ENCODE results near the gene CCDC192. TPM values are rescaled to one million over a fixed set of nuclear protein-coding genes. Genes with fewer than 3 reads are reported as not detected.

The CCDC192 gene
- total RNA-seq, 1 experiment from 2014 or later, result not detected

DNA sequence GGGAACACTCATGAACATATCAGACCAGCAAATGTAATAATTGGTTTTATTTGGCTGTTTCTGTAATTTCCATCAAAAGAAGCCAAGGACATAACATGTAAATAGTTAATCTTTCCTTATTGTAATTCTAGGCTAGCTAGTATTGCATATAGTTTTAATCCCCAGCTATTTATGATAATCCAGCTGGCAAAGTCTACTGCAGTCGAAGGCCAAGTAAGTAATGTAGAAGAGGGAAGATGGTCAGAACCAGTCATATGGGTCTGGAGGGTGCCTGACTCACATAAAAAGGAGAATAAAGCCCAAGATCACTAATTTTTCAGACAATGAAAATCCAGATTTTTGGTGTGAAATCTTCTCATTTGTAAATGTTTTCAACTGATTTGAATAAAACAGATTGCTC is 106.3 kb downstream of the CCDC192 start:
- no peak overlapping the region for H3K27ac ChIP-seq (ENCODE audit: low read depth, low read length, poor library complexity, severe bottlenecking)
- DNase-seq (ENCODE audit: low spot score), result no peak
- no peaks in the 10 kb centered on the region for H3K9me3 ChIP-seq (ENCODE audit: low read depth, low read length, poor library complexity, severe bottlenecking)
- peaks cover 26% of the 10 kb centered on the region for H3K27me3 ChIP-seq (replicated peaks; ENCODE audit: insufficient read depth, low read depth, low read length, poor library complexity)
- intact Hi-C loops (cut with micrococcal nuclease; ENCODE audit: unreplicated experiment), result no loop called here
- no peaks in the 10 kb centered on the region for H3K36me3 ChIP-seq (ENCODE audit: insufficient read depth, low read length, poor library complexity, severe bottlenecking)
- ChIA-PET POLR2A (ENCODE audit: low non-redundant PET) (no interaction called here), CTCF (no interaction called here)
- no peaks in the 10 kb centered on the region for H3K4me1 ChIP-seq (ENCODE audit: insufficient read depth, low read length, poor library complexity, severe bottlenecking)
- TF ChIP-seq EZH2 (IDR thresholded peaks at IDR 0.05; ENCODE audit: borderline replicate concordance, low read depth, low read length, poor library complexity, severe bottlenecking), result no peak
- TF ChIP-seq, protein P1, sequence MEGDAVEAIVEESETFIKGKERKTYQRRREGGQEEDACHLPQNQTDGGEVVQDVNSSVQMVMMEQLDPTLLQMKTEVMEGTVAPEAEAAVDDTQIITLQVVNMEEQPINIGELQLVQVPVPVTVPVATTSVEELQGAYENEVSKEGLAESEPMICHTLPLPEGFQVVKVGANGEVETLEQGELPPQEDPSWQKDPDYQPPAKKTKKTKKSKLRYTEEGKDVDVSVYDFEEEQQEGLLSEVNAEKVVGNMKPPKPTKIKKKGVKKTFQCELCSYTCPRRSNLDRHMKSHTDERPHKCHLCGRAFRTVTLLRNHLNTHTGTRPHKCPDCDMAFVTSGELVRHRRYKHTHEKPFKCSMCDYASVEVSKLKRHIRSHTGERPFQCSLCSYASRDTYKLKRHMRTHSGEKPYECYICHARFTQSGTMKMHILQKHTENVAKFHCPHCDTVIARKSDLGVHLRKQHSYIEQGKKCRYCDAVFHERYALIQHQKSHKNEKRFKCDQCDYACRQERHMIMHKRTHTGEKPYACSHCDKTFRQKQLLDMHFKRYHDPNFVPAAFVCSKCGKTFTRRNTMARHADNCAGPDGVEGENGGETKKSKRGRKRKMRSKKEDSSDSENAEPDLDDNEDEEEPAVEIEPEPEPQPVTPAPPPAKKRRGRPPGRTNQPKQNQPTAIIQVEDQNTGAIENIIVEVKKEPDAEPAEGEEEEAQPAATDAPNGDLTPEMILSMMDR (conservative IDR thresholded peaks at IDR 0.05; ENCODE audit: low read depth, low read length), result no peak
- no peak overlapping the region for H3K4me3 ChIP-seq (ENCODE audit: low read depth, low read length, poor library complexity, severe bottlenecking)
- no TSS peak for BruUV-seq (replicated peaks)

DNA sequence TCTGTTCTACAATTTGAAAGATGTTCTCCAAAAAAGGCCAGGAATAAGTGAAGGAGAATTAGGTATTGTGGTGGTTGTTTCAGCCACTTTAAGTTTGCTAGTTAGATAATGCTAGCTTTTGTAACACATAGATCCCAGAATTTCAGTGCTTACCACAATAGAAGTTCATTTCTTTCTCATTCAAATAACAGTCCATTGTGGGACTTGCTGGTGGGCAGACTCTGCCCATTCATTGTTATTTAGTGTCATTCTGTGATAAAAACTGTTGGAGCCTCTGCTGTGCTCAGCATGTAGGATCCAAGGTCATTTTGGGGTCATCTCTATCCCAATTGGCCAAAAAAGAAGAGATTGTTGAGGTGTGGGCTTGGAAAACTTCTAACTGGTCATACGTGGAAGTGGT is 106.8 kb downstream of the CCDC192 start:
- peaks cover 31% of the 10 kb centered on the region for H3K27me3 ChIP-seq (replicated peaks; ENCODE audit: insufficient read depth, low read depth, low read length, poor library complexity)
- TF ChIP-seq, protein P1 (conservative IDR thresholded peaks at IDR 0.05; ENCODE audit: low read depth, low read length), result no peak
- H3K9me3 ChIP-seq (ENCODE audit: low read depth, low read length, poor library complexity, severe bottlenecking), result no peaks in the 10 kb centered on the region
- intact Hi-C loops (cut with micrococcal nuclease; ENCODE audit: unreplicated experiment), result no loop called here
- ChIA-PET CTCF (no interaction called here), POLR2A (ENCODE audit: low non-redundant PET) (no interaction called here)
- no peaks in the 10 kb centered on the region for H3K36me3 ChIP-seq (ENCODE audit: insufficient read depth, low read length, poor library complexity, severe bottlenecking)
- no peaks in the 10 kb centered on the region for H3K4me1 ChIP-seq (ENCODE audit: insufficient read depth, low read length, poor library complexity, severe bottlenecking)
- no TSS peak for BruUV-seq (replicated peaks)
- H3K4me3 ChIP-seq (ENCODE audit: low read depth, low read length, poor library complexity, severe bottlenecking), result no peak overlapping the region
- no peak overlapping the region for H3K27ac ChIP-seq (ENCODE audit: low read depth, low read length, poor library complexity, severe bottlenecking)
- no peak for DNase-seq (ENCODE audit: low spot score)

DNA sequence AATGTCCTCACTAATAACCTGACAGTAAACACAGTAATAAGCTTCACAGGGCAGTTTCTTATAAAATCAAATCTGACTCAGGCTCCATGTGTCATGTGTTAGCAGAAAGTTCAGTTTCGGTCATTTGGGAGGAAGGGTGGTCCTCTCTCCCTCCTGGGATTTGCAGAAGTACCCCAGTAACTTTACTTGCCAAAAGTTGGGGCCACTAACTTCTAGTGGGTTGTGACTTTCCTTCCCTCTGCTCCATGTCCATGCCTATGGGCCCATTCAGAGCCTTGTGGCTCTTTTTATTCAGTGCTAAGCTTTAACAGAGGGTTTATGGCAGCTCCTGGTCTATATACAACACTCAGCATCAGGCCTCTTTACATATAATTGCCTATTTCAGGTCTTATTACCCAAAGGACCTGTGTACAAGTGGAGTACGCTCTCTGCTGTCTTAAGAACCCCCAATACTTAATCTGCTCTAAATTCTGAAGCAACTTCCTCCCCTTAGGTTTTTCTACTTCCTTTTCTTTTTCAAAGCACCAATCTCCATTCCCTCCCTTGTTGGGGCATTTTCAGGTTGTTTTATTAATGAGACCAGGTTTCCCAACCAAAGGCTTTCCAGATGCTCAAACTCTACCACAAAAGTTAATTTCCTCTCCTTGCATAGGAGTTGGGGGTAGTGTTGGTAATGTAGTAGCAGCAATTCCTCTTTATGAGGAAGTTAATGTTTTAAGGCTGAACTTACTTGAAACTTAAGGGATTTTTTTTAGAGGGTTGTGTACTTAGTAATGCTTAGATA is 107.7 kb downstream of the CCDC192 start:
- Histone ChIP-seq H3K36me3 (ENCODE audit: insufficient read depth, low read length, poor library complexity, severe bottlenecking) (no peaks in the 10 kb centered on the region), H3K9me3 (ENCODE audit: low read depth, low read length, poor library complexity, severe bottlenecking) (no peaks in the 10 kb centered on the region), H3K27ac (ENCODE audit: low read depth, low read length, poor library complexity, severe bottlenecking) (no peak overlapping the region), H3K4me3 (ENCODE audit: low read depth, low read length, poor library complexity, severe bottlenecking) (no peak overlapping the region), H3K27me3 (replicated peaks; ENCODE audit: insufficient read depth, low read depth, low read length, poor library complexity) (peaks cover 33% of the 10 kb centered on the region), H3K4me1 (ENCODE audit: insufficient read depth, low read length, poor library complexity, severe bottlenecking) (no peaks in the 10 kb centered on the region)
- CTCF ChIA-PET, result no interaction called here
- TF ChIP-seq EZH2 (IDR thresholded peaks at IDR 0.05; ENCODE audit: borderline replicate concordance, low read depth, low read length, poor library complexity, severe bottlenecking), result no peak
- TF ChIP-seq, protein P1 (conservative IDR thresholded peaks at IDR 0.05; ENCODE audit: low read depth, low read length), result no peak
- no TSS peak for BruUV-seq (replicated peaks)
- intact Hi-C loops (cut with micrococcal nuclease; ENCODE audit: unreplicated experiment), result no loop called here
- no peak for DNase-seq (ENCODE audit: low spot score)
- POLR2A ChIA-PET (ENCODE audit: low non-redundant PET), result no interaction called here
